GM18517 (cell line): ENCODE data around the gene EMSY.
"Not testable (repeated sequence)": the region's sequence is repeated elsewhere in the genome, so short reads cannot be mapped to it uniquely, and the experiment has no call there.

Experiments
- ATAC-seq: cut with Tn5 transposase; IDR thresholded peaks from one replicate; pipeline ENCODE4 v1.9.1; 2021; ENCODE audit warnings: mild to moderate bottlenecking, moderate library complexity; ENCODE audit not compliant: unreplicated experiment

The EMSY gene

DNA sequence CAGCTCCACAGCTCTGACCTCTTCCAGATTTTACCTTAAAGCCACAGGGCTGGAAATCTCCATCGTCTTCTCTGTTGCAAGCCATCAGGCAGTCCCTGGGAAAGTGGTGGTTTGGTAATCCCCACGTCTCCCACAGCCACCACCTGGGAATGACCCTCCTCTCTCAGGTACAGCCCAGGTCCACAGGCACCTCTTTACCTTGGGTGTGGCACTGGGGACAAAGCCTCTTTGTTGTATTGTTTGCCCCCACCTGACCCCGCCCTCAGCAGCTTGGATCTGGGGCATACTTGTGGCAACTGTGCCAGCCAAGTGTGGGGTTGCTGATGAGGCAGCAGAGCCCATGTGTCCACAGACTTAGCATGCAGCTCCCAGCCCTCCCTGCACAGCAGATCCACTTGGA lies 148.1 kb downstream of the EMSY start:
- ATAC-seq, result no peak

DNA sequence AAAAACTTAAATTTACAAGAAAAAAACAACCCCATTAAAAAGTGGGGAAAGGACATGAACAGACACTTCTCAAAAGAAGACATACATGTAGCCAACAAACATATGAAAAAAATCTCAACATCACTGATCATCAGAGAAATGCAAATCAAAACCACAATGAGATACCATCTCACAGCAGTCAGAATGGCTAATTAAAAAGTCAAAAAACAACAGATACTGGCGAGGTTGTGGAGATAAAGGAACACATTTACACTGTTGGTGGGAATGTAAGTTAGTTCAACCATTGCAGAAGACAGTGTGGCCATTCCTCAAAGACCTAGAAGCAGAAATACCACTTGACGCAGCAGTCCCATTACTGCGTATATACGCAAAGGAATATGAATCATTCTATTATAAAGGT lies 150.3 kb downstream of the EMSY start:
- not testable (repeated sequence) for ATAC-seq

- no peak for ATAC-seq
Observed at GRCh38 chr11:76596652-76597051, 151.8 kb downstream of the EMSY start.

GRCh38 chr11:76597533-76598425 lies 153.0 kb downstream of the EMSY start:
- ATAC-seq, result no peak

DNA sequence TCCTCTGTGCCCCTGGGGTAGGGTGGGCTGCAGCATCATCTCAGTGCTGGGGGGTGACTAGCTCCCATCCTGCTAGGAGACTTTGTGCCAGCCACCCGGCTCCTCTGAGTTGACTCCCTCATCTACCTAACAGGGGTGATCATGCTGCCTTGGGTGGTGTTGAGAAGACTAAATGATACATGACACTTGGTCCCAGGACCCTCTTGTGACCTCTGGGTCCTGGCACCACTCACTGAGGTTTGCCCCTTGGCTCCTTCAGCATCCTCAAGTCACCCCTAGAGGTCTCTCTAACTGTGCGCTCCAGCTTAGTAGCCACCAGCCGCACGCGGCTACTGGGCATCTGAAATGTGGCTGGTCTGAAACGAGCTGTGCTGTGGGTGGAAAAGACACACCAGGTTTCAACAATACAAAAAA lies 153.6 kb downstream of the EMSY start:
- ATAC-seq, result no peak

- no peak for ATAC-seq
Observed at GRCh38 chr11:76599041-76600013, 154.5 kb downstream of the EMSY start.

- no peak for ATAC-seq
Observed at GRCh38 chr11:76600124-76600655, 155.4 kb downstream of the EMSY start.

GRCh38 chr11:76601272-76601671 lies 156.5 kb downstream of the EMSY start:
- no peak for ATAC-seq

- ATAC-seq, result no peak
Observed at GRCh38 chr11:76601724-76602123, 156.9 kb downstream of the EMSY start.

DNA sequence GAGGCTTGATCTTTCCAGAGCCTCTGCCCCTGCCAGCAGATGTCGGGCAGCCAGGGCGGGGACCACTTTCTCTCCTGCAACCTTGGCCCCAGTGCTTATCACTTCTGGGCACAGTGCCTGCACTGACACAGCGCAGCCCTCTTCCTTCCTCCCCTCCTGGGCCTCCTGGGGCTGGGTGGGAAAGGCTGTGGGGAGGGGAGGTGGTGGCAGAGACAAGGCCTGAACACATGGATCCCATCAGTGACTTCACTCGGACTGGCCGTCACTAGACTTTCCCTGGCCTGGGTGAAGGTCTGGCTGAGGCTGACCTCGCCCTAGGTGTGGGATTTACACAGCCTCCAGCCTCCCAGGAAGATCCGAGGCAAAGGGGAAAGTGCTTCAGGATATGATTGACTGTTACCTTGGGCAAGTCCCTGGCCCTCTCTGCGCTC lies 157.6 kb downstream of the EMSY start:
- ATAC-seq, result no peak
